Nephron progenitor cell (in vitro differentiated cells): ENCODE data around the gene FBXO21.
A peak's percentile ranks its signal among the peaks of the same experiment; 100 is the strongest.

ENCODE experiments used
- DNase-seq: peaks from one replicate; pipeline ENCODE4 v3.0.0; 2021
- H3K27ac Mint-ChIP-seq: 2 replicates; pipeline ENCODE4 v1.8.0; 2021; ENCODE audit warnings: mild to moderate bottlenecking, moderate library complexity, mixed read lengths
- H3K27me3 Mint-ChIP-seq: 2 replicates; pipeline ENCODE4 v1.8.0; 2021; ENCODE audit warnings: mild to moderate bottlenecking, low read depth, mixed read lengths; ENCODE audit not compliant: poor library complexity
- H3K36me3 Mint-ChIP-seq: 2 replicates; pipeline ENCODE4 v1.8.0; 2021; ENCODE audit warnings: low read depth, mixed read lengths
- H3K4me1 Mint-ChIP-seq: 2 replicates; pipeline ENCODE4 v1.8.0; 2021; ENCODE audit warnings: mixed read lengths
- H3K4me3 Mint-ChIP-seq: 2 replicates; pipeline ENCODE4 v1.8.0; 2021; ENCODE audit warnings: mild to moderate bottlenecking, moderate library complexity, mixed read lengths
- H3K9me3 Mint-ChIP-seq: 2 replicates; pipeline ENCODE4 v1.8.0; 2021; ENCODE audit warnings: mild to moderate bottlenecking, moderate library complexity, mixed read lengths
- TF ChIP-seq, protein P1 (sequence below): fragments of 200-600 bp; sonication (generic); IDR thresholded peaks from 2 replicates; pipeline ENCODE4 v1.5.0; 2021; ENCODE audit warnings: antibody characterized with exemption

Gene FBXO21

DNA sequence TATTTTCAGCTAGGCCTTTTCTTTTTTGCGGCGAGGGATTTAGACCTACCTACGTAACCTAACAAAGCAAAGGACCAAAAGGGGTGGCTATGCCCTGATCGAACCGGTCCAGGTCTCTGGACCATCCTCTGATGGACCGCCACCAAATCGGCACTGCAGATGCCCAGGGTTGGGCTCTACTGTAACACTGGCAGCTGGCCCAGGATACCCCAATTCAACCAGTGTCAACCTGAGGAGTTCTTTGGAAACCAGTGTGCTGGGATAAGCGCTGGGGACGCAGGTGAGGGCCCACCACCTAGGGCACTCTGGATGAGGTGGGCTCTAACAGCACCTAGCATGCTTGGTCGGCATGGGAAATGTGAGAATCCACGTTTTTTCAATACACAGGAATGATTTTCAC lies 32.2 kb downstream of the FBXO21 start:
- DNase-seq: no peak
- Mint-ChIP-seq H3K9me3 (no peaks in the 10 kb centered on the region), H3K4me3 (no peak overlapping the region), H3K27me3 (no peaks in the 10 kb centered on the region), H3K27ac (no peak overlapping the region), H3K4me1 (peaks cover 4% of the 10 kb centered on the region), H3K36me3 (peaks cover 88% of the 10 kb centered on the region)
- TF ChIP-seq, protein P1, sequence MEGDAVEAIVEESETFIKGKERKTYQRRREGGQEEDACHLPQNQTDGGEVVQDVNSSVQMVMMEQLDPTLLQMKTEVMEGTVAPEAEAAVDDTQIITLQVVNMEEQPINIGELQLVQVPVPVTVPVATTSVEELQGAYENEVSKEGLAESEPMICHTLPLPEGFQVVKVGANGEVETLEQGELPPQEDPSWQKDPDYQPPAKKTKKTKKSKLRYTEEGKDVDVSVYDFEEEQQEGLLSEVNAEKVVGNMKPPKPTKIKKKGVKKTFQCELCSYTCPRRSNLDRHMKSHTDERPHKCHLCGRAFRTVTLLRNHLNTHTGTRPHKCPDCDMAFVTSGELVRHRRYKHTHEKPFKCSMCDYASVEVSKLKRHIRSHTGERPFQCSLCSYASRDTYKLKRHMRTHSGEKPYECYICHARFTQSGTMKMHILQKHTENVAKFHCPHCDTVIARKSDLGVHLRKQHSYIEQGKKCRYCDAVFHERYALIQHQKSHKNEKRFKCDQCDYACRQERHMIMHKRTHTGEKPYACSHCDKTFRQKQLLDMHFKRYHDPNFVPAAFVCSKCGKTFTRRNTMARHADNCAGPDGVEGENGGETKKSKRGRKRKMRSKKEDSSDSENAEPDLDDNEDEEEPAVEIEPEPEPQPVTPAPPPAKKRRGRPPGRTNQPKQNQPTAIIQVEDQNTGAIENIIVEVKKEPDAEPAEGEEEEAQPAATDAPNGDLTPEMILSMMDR: no peak

DNA sequence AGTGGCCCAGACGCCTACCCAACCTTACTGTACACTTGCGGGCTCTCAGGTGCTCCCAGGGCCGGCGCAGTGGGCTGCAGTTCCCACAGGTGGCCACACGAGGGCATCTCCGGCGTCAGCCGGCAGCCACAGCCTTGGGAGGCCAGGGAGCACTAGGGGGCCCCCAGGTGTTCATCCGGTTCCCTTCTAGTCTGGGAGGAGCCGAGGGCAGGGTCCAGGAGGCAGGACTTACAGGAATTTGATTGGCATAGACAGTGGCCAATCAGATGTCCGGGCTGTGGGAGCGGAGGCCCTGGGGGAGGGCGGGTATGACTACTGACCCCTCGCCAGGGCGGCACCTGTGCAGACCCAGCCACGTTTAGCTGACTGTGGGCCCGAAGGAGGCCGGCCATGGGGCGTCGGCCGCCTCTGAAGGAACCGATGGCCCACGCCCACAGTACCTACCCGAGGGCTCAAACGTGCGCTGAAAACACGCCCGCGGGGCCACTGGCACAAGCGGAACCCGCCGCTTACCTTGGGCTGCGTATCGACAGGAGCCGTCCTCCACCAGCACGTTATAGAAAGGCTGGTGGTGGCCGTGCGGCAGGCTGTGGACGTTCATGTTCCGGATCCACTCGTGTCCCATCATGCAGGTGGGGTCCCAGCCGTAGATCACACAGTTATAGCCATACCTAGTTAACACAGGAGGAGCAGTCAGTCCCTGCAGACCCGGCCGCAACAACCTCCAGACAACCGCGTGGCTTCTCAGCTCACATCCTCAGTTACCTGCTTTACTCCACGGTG lies 34.8 kb downstream of the FBXO21 start:
- peaks cover 2% of the 10 kb centered on the region for H3K27me3 Mint-ChIP-seq
- no peak overlapping the region for H3K4me3 Mint-ChIP-seq
- peaks cover 26% of the 10 kb centered on the region for H3K4me1 Mint-ChIP-seq
- DNase-seq: peak; percentile 82
- H3K36me3 Mint-ChIP-seq: peaks cover 89% of the 10 kb centered on the region
- TF ChIP-seq, protein P1: peak; percentile 92
- H3K9me3 Mint-ChIP-seq: no peaks in the 10 kb centered on the region
- no peak overlapping the region for H3K27ac Mint-ChIP-seq

DNA sequence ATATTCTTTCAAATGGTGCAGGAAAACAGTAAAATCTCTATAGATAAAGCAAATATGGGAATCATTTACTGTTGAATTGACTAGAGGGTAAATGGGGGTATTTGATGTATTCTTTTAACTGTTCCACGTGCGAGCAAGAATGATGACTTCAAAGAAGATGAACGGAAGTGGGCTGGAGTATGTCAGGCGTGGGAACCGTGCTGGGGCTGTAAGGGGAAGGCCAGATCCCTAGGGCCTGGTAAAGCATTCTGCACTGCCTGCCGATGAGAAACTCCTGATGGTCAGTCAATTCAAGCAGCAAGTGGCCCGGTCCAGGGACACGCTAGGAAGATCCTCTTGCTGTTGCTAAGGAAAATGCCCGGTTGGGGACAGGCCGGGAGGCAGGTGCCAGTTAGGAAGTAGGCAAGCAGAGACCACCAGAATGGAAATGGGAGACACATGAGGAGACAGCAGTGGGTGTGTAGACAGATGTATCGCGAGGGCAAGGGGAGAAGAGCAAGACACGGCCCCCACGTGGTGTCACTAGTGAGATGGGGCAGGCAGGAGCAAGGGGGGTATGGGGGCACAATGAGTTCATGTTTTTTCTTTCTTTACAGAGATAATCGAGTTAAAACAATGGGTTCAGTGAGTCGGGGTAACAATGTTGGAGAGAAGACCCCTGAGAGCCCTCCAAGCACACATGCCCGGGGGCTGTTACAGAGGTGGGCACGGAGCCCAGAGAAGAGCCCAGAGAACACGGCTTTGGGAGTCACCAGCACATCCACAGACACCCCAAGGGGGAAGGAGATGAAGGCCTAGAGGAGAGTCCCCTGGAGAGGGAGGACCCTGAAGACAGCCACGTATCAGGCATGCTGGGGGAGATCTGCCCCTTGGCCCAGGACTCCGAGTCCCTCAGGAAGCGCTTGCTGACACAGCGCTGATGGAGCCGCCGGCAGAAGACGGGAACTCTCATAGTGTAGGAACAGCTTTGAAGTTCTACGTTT lies 37.2 kb downstream of the FBXO21 start:
- DNase-seq: peak; percentile 12
- peaks cover 83% of the 10 kb centered on the region for H3K36me3 Mint-ChIP-seq
- TF ChIP-seq, protein P1: no peak
- no peaks in the 10 kb centered on the region for H3K9me3 Mint-ChIP-seq
- peaks cover 35% of the 10 kb centered on the region for H3K4me1 Mint-ChIP-seq
- H3K27ac Mint-ChIP-seq: peak overlapping the region; percentile 23
- no peak overlapping the region for H3K4me3 Mint-ChIP-seq
- H3K27me3 Mint-ChIP-seq: peaks cover 2% of the 10 kb centered on the region

DNA sequence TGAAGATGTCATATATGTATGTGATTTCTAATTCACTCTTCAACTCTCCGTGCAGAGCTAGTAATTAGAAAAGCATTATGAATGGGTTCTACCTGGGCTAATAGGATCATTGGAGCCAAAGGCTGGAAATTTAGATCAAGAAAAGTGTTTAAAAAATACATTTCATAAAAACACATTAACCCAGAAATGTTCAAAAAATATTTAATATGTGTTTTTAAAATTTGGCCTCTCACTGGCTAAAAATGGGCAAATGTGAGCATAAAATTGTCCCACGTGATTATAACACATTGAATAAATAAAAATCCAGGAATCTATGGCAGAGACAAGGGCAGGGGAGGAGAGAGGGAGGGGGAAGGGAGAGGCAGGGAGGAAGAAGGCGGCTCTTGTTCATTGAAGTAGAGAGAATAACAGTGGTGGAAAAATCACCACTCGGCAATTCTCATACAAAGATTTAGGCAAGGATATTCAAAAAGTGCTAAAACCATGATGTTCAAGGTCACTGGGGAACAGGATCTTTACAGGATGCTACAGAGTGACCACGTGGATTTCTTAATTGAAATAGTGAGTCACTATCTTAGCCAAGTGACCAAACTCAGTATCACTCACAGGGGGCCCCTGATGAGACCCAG lies 38.8 kb downstream of the FBXO21 start:
- Mint-ChIP-seq H3K4me1 (peaks cover 44% of the 10 kb centered on the region), H3K27ac (peak overlapping the region; percentile 72), H3K27me3 (peaks cover 2% of the 10 kb centered on the region), H3K4me3 (no peak overlapping the region), H3K36me3 (peaks cover 79% of the 10 kb centered on the region), H3K9me3 (no peaks in the 10 kb centered on the region)
- DNase-seq: no peak
- TF ChIP-seq, protein P1: no peak

DNA sequence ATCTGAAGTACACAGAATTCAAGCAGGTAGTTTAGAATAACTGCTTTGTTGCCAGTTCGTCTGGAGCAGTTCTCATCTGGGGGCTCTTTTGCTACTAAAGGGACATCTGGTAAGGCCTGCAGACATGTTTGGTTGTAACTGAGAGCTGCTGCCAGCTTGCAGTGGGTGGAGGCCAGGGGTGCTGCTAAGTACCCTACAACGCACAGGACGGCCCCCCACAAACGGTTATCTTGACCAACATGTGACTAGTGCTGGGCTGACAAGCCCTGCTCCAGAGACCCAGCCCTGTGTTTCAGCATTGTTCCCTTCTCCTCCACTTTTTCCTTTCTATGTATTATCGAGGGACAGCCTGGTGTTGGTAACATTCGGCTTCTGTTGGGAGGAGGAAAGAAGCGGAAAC lies 40.8 kb downstream of the FBXO21 start:
- peaks cover 76% of the 10 kb centered on the region for H3K36me3 Mint-ChIP-seq
- TF ChIP-seq, protein P1: no peak
- H3K4me3 Mint-ChIP-seq: no peak overlapping the region
- no peaks in the 10 kb centered on the region for H3K9me3 Mint-ChIP-seq
- peak overlapping the region; percentile 54 for H3K27ac Mint-ChIP-seq
- no peak for DNase-seq
- H3K4me1 Mint-ChIP-seq: peaks cover 44% of the 10 kb centered on the region
- peaks cover 2% of the 10 kb centered on the region for H3K27me3 Mint-ChIP-seq
